Fibroblast of lung (primary cell): ENCODE results near the gene NMRK2. TPM values are rescaled to one million over a fixed set of nuclear protein-coding genes. Genes with fewer than 3 reads are reported as not detected.
A peak's percentile ranks its signal among the peaks of the same experiment; 100 is the strongest.

Experiments
- DNase-seq, 2 donors: peaks; one replicate each; pipeline versions ENCODE4 v3.0.0 to v3.0.0-alpha.2; 2010; ENCODE audit warnings: low read depth in 2 of 2
- H2AFZ ChIP-seq: 2 replicates; pipeline ENCODE4 v1.5.1; 2012; ENCODE audit warnings: low read length, control low read depth, inconsistent platforms
- H3K27ac ChIP-seq: 2 replicates; pipeline ENCODE4 v1.5.1; 2011; ENCODE audit warnings: low read length, control low read depth; ENCODE audit not compliant: insufficient read depth
- H3K27me3 ChIP-seq: 2 replicates; pipeline ENCODE4 v1.5.1; 2011; ENCODE audit warnings: mild to moderate bottlenecking, low read length; ENCODE audit not compliant: control insufficient read depth, insufficient read depth
- H3K36me3 ChIP-seq: 2 replicates; pipeline ENCODE4 v1.5.1; 2011; ENCODE audit warnings: low read length; ENCODE audit not compliant: control insufficient read depth, insufficient read depth
- H3K4me1 ChIP-seq: 2 replicates; pipeline ENCODE4 v1.5.1; 2011; ENCODE audit warnings: low read length; ENCODE audit not compliant: control insufficient read depth, insufficient read depth; ENCODE audit errors: extremely low read depth
- H3K4me2 ChIP-seq: 2 replicates; pipeline ENCODE4 v1.5.1; 2011; ENCODE audit warnings: low read length, control low read depth; ENCODE audit not compliant: insufficient read depth; ENCODE audit errors: extremely low read depth
- H3K4me3 ChIP-seq, 4 experiments: fragments of 200-600 bp in 1 of 4; sonication (generic) in 1 of 4; replicated peaks in 1 of 4; 2 replicates each; pipeline ENCODE4 v1.5.1; 2011 to 2016; ENCODE audit warnings: low read length in 4 of 4, low read depth in 3 of 4, mild to moderate bottlenecking in 3 of 4, control low read depth in 2 of 4, inconsistent platforms in 1 of 4, mixed read lengths in 1 of 4; ENCODE audit not compliant: insufficient read depth in 1 of 4; ENCODE audit errors: control extremely low read depth in 1 of 4
- H3K79me2 ChIP-seq: 2 replicates; pipeline ENCODE4 v1.5.1; 2012; ENCODE audit warnings: mild to moderate bottlenecking, low read length, inconsistent platforms; ENCODE audit not compliant: control insufficient read depth, insufficient read depth
- H3K9ac ChIP-seq: 2 replicates; pipeline ENCODE4 v1.5.1; 2011; ENCODE audit warnings: mild to moderate bottlenecking, low read length, control low read depth; ENCODE audit not compliant: insufficient read depth
- H3K9me3 ChIP-seq: 2 replicates; pipeline ENCODE4 v1.5.1; 2012; ENCODE audit warnings: low read depth, low read length; ENCODE audit not compliant: control insufficient read depth, insufficient read depth
- H4K20me1 ChIP-seq: 2 replicates; pipeline ENCODE4 v1.5.1; 2011; ENCODE audit warnings: low read length; ENCODE audit not compliant: control insufficient read depth, insufficient read depth; ENCODE audit errors: extremely low read depth
- EZH2 ChIP-seq: IDR thresholded peaks from 2 replicates; pipeline ENCODE4 v1.5.1; 2012; ENCODE audit warnings: low read length, control low read depth, mild to moderate bottlenecking; ENCODE audit errors: missing control alignments
- polyA plus RNA-seq, 2 donors: library from polyadenylated mRNA; depleted of rRNA in 1 of 2; stranded (reverse) in 1 of 2; unstranded in 1 of 2; fragments of >200 nt; gene quantifications; 2 replicates each; pipeline ENCODE4 v1.2.1, GENCODE V29; 2011 to 2012; ENCODE audit warnings: missing spikeins in 1 of 2
- total RNA-seq: library from RNA; depleted of rRNA; stranded (reverse); fragments of >200 nt; gene quantifications from 2 replicates; pipeline ENCODE4 v1.2.1, GENCODE V29; 2014
- TF ChIP-seq, protein P1 (sequence below), 2 donors: IDR thresholded peaks in 1 of 2; conservative IDR thresholded peaks in 1 of 2; 1 replicate in 1 of 2; 2 replicates in 1 of 2; pipeline ENCODE4 v1.5.1; 2011 to 2012; ENCODE audit warnings: low read length in 2 of 2, control low read depth in 1 of 2, inconsistent platforms in 1 of 2, low read depth in 1 of 2, mild to moderate bottlenecking in 1 of 2

NMRK2 gene
- total and polyA plus RNA-seq, 2 donors (not counting 1 experiment from before 2014, with no cell fraction given) = not detected

DNA sequence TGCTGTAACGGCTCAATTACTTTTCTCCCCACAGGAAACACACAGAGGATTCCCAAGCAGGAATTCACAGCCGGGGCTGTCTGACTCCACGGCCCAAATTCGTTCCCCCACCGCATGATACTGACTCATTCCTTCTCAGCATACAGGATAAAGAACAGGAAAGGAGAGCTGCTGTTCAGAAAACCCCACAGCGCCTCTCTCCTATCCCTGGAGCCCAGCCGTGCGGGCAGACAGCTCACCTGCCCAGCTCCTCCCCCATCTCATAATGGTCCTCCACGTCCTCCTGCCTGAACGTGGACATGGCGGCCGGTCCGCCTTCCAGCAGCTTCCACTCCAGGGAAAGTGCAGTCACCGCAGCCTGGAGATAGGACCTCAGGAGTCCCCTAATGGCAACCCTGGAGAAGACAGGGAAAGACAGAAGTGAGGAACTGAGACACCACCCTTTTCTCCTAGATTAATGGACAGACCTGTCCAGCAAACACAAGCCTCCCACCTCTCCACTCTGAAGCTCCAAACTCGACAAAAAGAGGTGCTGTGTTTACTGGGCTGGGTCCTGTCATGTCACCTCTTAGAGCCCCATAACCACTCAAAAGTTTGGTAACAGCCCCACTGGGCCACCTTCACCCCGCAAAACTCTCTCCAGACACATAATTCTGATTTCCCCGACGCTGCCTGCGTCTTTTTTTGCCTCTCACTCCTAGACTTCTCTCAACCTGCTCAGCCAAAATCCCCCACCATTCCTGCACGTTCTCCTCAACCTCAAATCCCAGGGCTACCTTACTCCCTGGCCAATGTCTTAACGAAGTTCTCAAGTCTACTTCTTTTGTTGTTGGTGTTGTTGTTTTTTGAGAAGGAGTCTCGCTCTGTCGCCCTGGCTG, 36.8 kb downstream of the NMRK2 start:
- peaks cover 49% of the 10 kb centered on the region for H3K79me2 ChIP-seq
- TF ChIP-seq, protein P1, sequence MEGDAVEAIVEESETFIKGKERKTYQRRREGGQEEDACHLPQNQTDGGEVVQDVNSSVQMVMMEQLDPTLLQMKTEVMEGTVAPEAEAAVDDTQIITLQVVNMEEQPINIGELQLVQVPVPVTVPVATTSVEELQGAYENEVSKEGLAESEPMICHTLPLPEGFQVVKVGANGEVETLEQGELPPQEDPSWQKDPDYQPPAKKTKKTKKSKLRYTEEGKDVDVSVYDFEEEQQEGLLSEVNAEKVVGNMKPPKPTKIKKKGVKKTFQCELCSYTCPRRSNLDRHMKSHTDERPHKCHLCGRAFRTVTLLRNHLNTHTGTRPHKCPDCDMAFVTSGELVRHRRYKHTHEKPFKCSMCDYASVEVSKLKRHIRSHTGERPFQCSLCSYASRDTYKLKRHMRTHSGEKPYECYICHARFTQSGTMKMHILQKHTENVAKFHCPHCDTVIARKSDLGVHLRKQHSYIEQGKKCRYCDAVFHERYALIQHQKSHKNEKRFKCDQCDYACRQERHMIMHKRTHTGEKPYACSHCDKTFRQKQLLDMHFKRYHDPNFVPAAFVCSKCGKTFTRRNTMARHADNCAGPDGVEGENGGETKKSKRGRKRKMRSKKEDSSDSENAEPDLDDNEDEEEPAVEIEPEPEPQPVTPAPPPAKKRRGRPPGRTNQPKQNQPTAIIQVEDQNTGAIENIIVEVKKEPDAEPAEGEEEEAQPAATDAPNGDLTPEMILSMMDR (conservative IDR thresholded peaks at IDR 0.05 in 1 of 2, IDR thresholded peaks at IDR 0.05 in 1 of 2; ENCODE audit: low read depth in 1 of 2, low read length in 2 of 2) = peak; percentile 22 to 23
- TF ChIP-seq EZH2 = no peak
- H4K20me1 ChIP-seq = no peaks in the 10 kb centered on the region
- H3K4me3 ChIP-seq = peak overlapping the region; percentile 62 to 92 (median 86)
- H3K27me3 ChIP-seq = no peaks in the 10 kb centered on the region
- peaks cover 15% of the 10 kb centered on the region for H3K4me1 ChIP-seq
- DNase-seq = peak; percentile 68 to 91
- peaks cover 21% of the 10 kb centered on the region for H3K36me3 ChIP-seq
- H3K9ac ChIP-seq = peak overlapping the region; percentile 96
- H2AFZ ChIP-seq = no peak overlapping the region
- H3K27ac ChIP-seq = peak overlapping the region; percentile 97
- no peaks in the 10 kb centered on the region for H3K9me3 ChIP-seq
- H3K4me2 ChIP-seq = peak overlapping the region; percentile 95

DNA sequence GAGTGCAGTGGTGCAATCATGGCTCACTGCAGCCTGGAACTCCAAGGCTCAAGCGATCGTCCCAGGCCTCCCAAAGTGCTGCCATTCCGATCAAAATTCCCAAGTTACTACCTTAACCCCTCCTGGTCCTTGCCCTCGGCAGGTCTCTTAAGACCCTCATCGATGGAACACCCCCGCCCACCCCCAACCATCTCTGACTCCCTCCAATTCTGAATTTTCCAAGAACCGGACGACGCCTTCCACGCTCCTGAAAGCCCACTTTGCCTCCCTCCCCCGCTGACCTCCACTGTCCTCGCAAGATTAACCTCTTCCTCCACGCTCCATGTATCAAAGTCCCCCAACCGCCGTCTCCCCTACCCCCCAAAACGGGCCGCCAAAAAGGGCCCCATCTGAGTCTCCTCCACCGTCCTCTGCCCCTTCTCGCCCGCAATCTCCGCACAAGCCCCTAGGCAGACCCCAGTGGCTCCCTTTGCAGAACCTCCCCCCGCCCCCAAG, 37.5 kb downstream of the NMRK2 start:
- H3K27ac ChIP-seq = peak overlapping the region; percentile 97
- peak overlapping the region; percentile 95 for H3K4me2 ChIP-seq
- TF ChIP-seq, protein P1 (conservative IDR thresholded peaks at IDR 0.05 in 1 of 2, IDR thresholded peaks at IDR 0.05 in 1 of 2; ENCODE audit: low read depth in 1 of 2, low read length in 2 of 2) = no peak
- no peak for TF ChIP-seq EZH2
- no peak overlapping the region for H2AFZ ChIP-seq
- H3K79me2 ChIP-seq = peaks cover 45% of the 10 kb centered on the region
- peak overlapping the region; percentile 62 to 92 (median 86) for H3K4me3 ChIP-seq
- H3K9me3 ChIP-seq = no peaks in the 10 kb centered on the region
- H3K9ac ChIP-seq = peak overlapping the region; percentile 96
- no peak for DNase-seq
- peaks cover 15% of the 10 kb centered on the region for H3K4me1 ChIP-seq
- no peaks in the 10 kb centered on the region for H4K20me1 ChIP-seq
- H3K36me3 ChIP-seq = peaks cover 18% of the 10 kb centered on the region
- no peaks in the 10 kb centered on the region for H3K27me3 ChIP-seq

DNA sequence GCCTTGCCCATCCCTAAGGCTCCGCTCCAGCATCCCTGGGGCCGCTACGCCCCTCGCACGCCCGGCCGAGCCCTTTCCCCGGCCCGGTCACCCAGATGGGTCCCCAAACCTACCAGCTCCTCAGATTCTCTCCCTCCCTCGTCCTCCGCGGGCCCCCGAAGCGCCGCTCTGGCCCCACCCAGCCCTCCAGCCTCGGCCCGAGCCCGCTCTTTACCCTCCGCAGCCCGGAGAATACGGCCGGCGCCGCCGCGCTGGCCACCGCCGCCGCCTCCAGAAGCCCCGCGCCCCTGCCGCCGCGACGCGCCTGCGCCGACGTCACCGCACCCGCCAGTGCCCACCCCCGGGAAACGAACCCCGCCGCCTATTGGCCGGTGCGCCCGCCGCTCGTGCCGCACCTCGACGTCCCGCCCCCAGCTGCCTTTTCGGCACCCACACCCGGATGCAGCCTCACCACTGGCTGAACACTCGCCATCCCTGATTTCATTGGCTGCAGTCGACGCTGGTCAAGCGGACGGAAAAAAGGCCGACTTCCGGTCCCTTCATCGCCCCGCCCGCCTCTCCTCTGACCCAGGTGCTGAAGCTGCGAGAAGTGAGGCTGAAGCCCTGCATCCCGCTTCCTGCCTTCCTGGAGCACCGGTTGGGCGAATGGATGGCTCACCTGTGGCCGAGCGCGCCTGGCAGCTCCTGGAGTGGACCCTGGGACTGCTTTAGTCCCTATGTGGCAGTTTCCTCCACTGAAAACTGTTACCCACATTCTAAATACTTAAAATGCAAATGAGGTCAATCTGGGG, 38.1 kb downstream of the NMRK2 start, which contains the start of gene DAPK3:
Gene DAPK3, minus strand, starts transcription at position 292 of the 791 bp plus-strand sequence. CDS start 1,364 bp downstream, outside the sequence.
- H3K9ac ChIP-seq = peak within 1 kb of the TSS; percentile 96
- peak; percentile 97 for DNase-seq
- H4K20me1 ChIP-seq = no peaks in the 10 kb centered on the region
- H3K79me2 ChIP-seq = peaks cover 43% of the 10 kb centered on the region
- H3K36me3 ChIP-seq = peaks cover 18% of the 10 kb centered on the region
- H3K4me1 ChIP-seq = peaks cover 15% of the 10 kb centered on the region
- peak within 1 kb of the TSS; percentile 62 to 92 (median 86) for H3K4me3 ChIP-seq
- no peak within 1 kb of the TSS for H2AFZ ChIP-seq
- peak within 1 kb of the TSS; percentile 95 for H3K4me2 ChIP-seq
- TF ChIP-seq, protein P1 (conservative IDR thresholded peaks at IDR 0.05 in 1 of 2, IDR thresholded peaks at IDR 0.05 in 1 of 2; ENCODE audit: low read depth in 1 of 2, low read length in 2 of 2) = no peak
- no peak for TF ChIP-seq EZH2
- peak within 1 kb of the TSS; percentile 97 for H3K27ac ChIP-seq
- no peaks in the 10 kb centered on the region for H3K27me3 ChIP-seq
- no peaks in the 10 kb centered on the region for H3K9me3 ChIP-seq
